ENCODE results near the gene DGKZ.

DGKZ gene

GRCh38 chr11:46348566-46349401, 1.5 kb downstream of the DGKZ start:
- no peak for DNase-seq

- DNase-seq: no peak
These were observed 3.4 kb downstream of the DGKZ start for GRCh38 chr11:46350695-46351094.

- DNase-seq: no peak
These were observed 3.9 kb downstream of the DGKZ start for GRCh38 chr11:46351148-46351547.

- DNase-seq: no peak
These were observed 4.3 kb downstream of the DGKZ start for GRCh38 chr11:46351606-46352005.

GRCh38 chr11:46352063-46352841, 5.0 kb downstream of the DGKZ start:
- no peak for DNase-seq

- no peak for DNase-seq
These were observed 6.4 kb downstream of the DGKZ start for GRCh38 chr11:46353698-46354097.

- DNase-seq: no peak
These were observed 9.7 kb downstream of the DGKZ start for GRCh38 chr11:46356924-46357482.

- no peak for DNase-seq
These were observed 10.2 kb downstream of the DGKZ start for GRCh38 chr11:46357483-46357936.

- DNase-seq: no peak
These were observed 12.7 kb downstream of the DGKZ start for GRCh38 chr11:46359953-46360352.

GRCh38 chr11:46360878-46361277, 13.6 kb downstream of the DGKZ start:
- DNase-seq: no peak

- peak; percentile 70 for DNase-seq
These were observed 14.3 kb downstream of the DGKZ start for GRCh38 chr11:46361283-46362155.

GRCh38 chr11:46362156-46363030, 15.1 kb downstream of the DGKZ start:
- DNase-seq: no peak

- DNase-seq: peak; percentile 16
These were observed 15.8 kb downstream of the DGKZ start for GRCh38 chr11:46363031-46363407.

- peak; percentile 49 for DNase-seq
These were observed 16.3 kb downstream of the DGKZ start for GRCh38 chr11:46363455-46364005.

GRCh38 chr11:46364056-46364455, 16.8 kb downstream of the DGKZ start:
- no peak for DNase-seq

GRCh38 chr11:46364791-46365190, 17.5 kb downstream of the DGKZ start:
- DNase-seq: no peak

GRCh38 chr11:46366260-46366659, 19.0 kb downstream of the DGKZ start:
- no peak for DNase-seq

- no peak for DNase-seq
These were observed 19.4 kb downstream of the DGKZ start for GRCh38 chr11:46366661-46367161.

GRCh38 chr11:46367244-46367915, 20.1 kb downstream of the DGKZ start:
- DNase-seq: no peak

- no peak for DNase-seq
These were observed 20.6 kb downstream of the DGKZ start for GRCh38 chr11:46367916-46368267.
